GM12878 (cell line): ENCODE results near the gene EXOC4. TPM values are rescaled to one million over a fixed set of nuclear protein-coding genes. Genes with fewer than 3 reads are reported as not detected.

Experiments
- ATAC-seq: fragments of 200-7000 bp; cut with Tn5 transposase; 3 replicates; pipeline ENCODE4 v1.9.1; 2020; ENCODE audit warnings: mild to moderate bottlenecking, moderate library complexity
- BruUV-seq: library from RNA; stranded (reverse); fragments of 400-500 nt; replicated peaks from 2 replicates; lab custom pipeline; 2021; lab: Mats Ljungman, UMichigan
- CTCF ChIA-PET: fragments of 300-600 bp; sonication (Branson Sonifier 250); formaldehyde crosslinking; extraction: SDS; loops from one replicate; lab custom pipeline; 2021; ENCODE audit warnings: inconsistent platforms; lab: Yijun Ruan, JAX
- POLR2A ChIA-PET: fragments of 350-600 bp; formaldehyde crosslinking; extraction: SDS; loops from one replicate; lab custom pipeline; 2021; ENCODE audit warnings: inconsistent platforms; lab: Charles Lee
- RAD21 ChIA-PET: fragments of 300-600 bp; sonication (Branson Sonifier 250); formaldehyde crosslinking; loops from one replicate; lab custom pipeline; 2023; ENCODE audit warnings: antibody characterized with exemption; ENCODE audit not compliant: unreplicated experiment; lab: Charles Lee
- SMC1A ChIA-PET: fragments of 300-600 bp; sonication (Branson Sonifier 250); formaldehyde crosslinking; loops from one replicate; lab custom pipeline; 2023; ENCODE audit not compliant: unreplicated experiment, uncharacterized antibody; lab: Charles Lee
- DNase-seq: peaks from one replicate; pipeline ENCODE4 v3.0.0-alpha.2; 2011; ENCODE audit warnings: low read depth, low spot score
- FAIRE-seq: peaks from 3 replicates; lab custom pipeline; 2011; peaks lifted over from hg19 to GRCh38; lab: Jason Lieb, UNC
- H2AFZ ChIP-seq: 2 replicates; pipeline ENCODE4 v1.6.0; 2011; ENCODE audit warnings: low read depth, low read length, control low read depth; ENCODE audit not compliant: control insufficient read depth
- H3K27ac ChIP-seq: 2 replicates; pipeline ENCODE4 v1.5.1; 2011; ENCODE audit warnings: control low read depth; ENCODE audit not compliant: control insufficient read depth, insufficient read depth
- H3K27me3 ChIP-seq, 2 experiments: replicated peaks in 1 of 2; 2 replicates each; pipeline versions ENCODE4 v1.6.0 to v1.6.1; 2011; ENCODE audit warnings: low read length in 1 of 2; ENCODE audit not compliant: control insufficient read depth in 2 of 2, insufficient read depth in 2 of 2
- H3K36me3 ChIP-seq, 2 experiments: 2 replicates each; pipeline ENCODE4 v1.5.1; 2011; ENCODE audit warnings: low read length in 1 of 2; ENCODE audit not compliant: control insufficient read depth in 2 of 2, insufficient read depth in 2 of 2
- H3K4me1 ChIP-seq: 2 replicates; pipeline ENCODE4 v1.6.1; 2011; ENCODE audit warnings: mild to moderate bottlenecking, low read length, moderate library complexity, mixed read lengths; ENCODE audit not compliant: control insufficient read depth, insufficient read depth
- H3K4me2 ChIP-seq: 2 replicates; pipeline ENCODE4 v1.6.0; 2011; ENCODE audit warnings: control low read depth; ENCODE audit not compliant: control insufficient read depth, insufficient read depth
- H3K4me3 ChIP-seq: fragments of 200-600 bp; sonication (generic); 2 replicates; pipeline ENCODE4 v1.5.1; 2016
- H3K79me2 ChIP-seq: 2 replicates; pipeline ENCODE4 v1.6.0; 2011; ENCODE audit warnings: low read length; ENCODE audit not compliant: control insufficient read depth, insufficient read depth
- H3K9ac ChIP-seq: 2 replicates; pipeline ENCODE4 v1.8.0; 2011; ENCODE audit warnings: low read length, control low read depth, mixed read lengths; ENCODE audit not compliant: control insufficient read depth, insufficient read depth
- H3K9me3 ChIP-seq: replicated peaks from 3 replicates; pipeline ENCODE4 v1.5.1; 2011; ENCODE audit warnings: mild to moderate bottlenecking, low read length; ENCODE audit not compliant: control insufficient read depth, insufficient read depth
- H4K20me1 ChIP-seq: 2 replicates; pipeline ENCODE4 v1.6.0; 2011; ENCODE audit not compliant: control insufficient read depth, insufficient read depth
- ATF3 ChIP-seq: IDR thresholded peaks from 2 replicates; pipeline ENCODE4 v1.6.1; 2011; ENCODE audit warnings: low read depth, mild to moderate bottlenecking, low read length, moderate library complexity, borderline replicate concordance; ENCODE audit errors: extremely low read depth
- EED ChIP-seq: sonication (generic); IDR thresholded peaks from 2 replicates; pipeline ENCODE4 v1.6.1; 2016; ENCODE audit warnings: antibody characterized with exemption, low read depth
- ESRRA ChIP-seq: IDR thresholded peaks from 2 replicates; pipeline ENCODE4 v1.6.1; 2012; ENCODE audit warnings: mild to moderate bottlenecking, low read length, improper control_type of control experiment
- IKZF1 ChIP-seq: fragments of 450-650 bp; conservative IDR thresholded peaks from 2 replicates; pipeline ENCODE4 v1.6.1; 2017; ENCODE audit warnings: antibody characterized with exemption, mild to moderate bottlenecking
- MEF2A ChIP-seq: IDR thresholded peaks from 2 replicates; pipeline ENCODE4 v1.6.1; 2011; ENCODE audit warnings: low read depth, mild to moderate bottlenecking, low read length, moderate library complexity; ENCODE audit not compliant: insufficient read depth
- MYC ChIP-seq: IDR thresholded peaks from 2 replicates; pipeline ENCODE4 v1.6.1; 2011; ENCODE audit warnings: mild to moderate bottlenecking, low read length, moderate library complexity, inconsistent platforms; ENCODE audit not compliant: insufficient read depth, insufficient replicate concordance, insufficient read length, severe bottlenecking
- NFIC ChIP-seq: IDR thresholded peaks from 2 replicates; pipeline ENCODE4 v1.6.1; 2012; ENCODE audit warnings: low read depth, mild to moderate bottlenecking, inconsistent platforms, low read length, moderate library complexity
- NR2C1 ChIP-seq: fragments of 450-650 bp; IDR thresholded peaks from 2 replicates; pipeline ENCODE4 v1.6.1; 2017; ENCODE audit warnings: antibody characterized with exemption, mild to moderate bottlenecking, moderate library complexity
- NR2C2 ChIP-seq: IDR thresholded peaks from 2 replicates; pipeline ENCODE4 v1.6.1; 2011; ENCODE audit warnings: borderline replicate concordance, low read depth; ENCODE audit not compliant: control insufficient read depth, insufficient read length
- NR2F1 ChIP-seq: fragments of 450-650 bp; conservative IDR thresholded peaks from 2 replicates; pipeline ENCODE4 v1.6.1; 2017; ENCODE audit warnings: mild to moderate bottlenecking
- NRF1 ChIP-seq: conservative IDR thresholded peaks from 2 replicates; pipeline ENCODE4 v1.6.1; 2011; ENCODE audit warnings: mild to moderate bottlenecking, low read depth, low read length, improper control_type of control experiment
- SPI1 ChIP-seq: IDR thresholded peaks from 2 replicates; pipeline ENCODE4 v1.6.1; 2011; ENCODE audit warnings: low read depth, mild to moderate bottlenecking, low read length, moderate library complexity, borderline replicate concordance; ENCODE audit not compliant: insufficient read depth
- TARDBP ChIP-seq: IDR thresholded peaks from 2 replicates; pipeline ENCODE4 v1.6.1; 2016; ENCODE audit warnings: borderline replicate concordance
- USF2 ChIP-seq: IDR thresholded peaks from 2 replicates; pipeline ENCODE4 v1.6.1; 2011; ENCODE audit warnings: low read depth, low read length, improper control_type of control experiment, borderline replicate concordance
- YBX1 ChIP-seq: fragments of 450-650 bp; IDR thresholded peaks from 2 replicates; pipeline ENCODE4 v1.6.1; 2016; ENCODE audit warnings: antibody characterized with exemption
- ZZZ3 ChIP-seq: IDR thresholded peaks from 2 replicates; pipeline ENCODE4 v1.6.1; 2011; ENCODE audit warnings: low read depth; ENCODE audit not compliant: control insufficient read depth, insufficient read length
- WGBS: methylation state at CpG from one replicate; pipeline ENCODE4 v1.1.6; 2016; ENCODE audit warnings: low lambda C conversion rate; ENCODE audit not compliant: insufficient replicate concordance, insufficient coverage; ENCODE audit errors: missing lambda C conversion rate; 5-methylcytosine and 5-hydroxymethylcytosine counted together
- in situ Hi-C: fragments of 300-500 bp; cut with MboI; formaldehyde crosslinking; loops from 9 replicates; pipeline ENCODE4 v1.14.3; 2018; ENCODE audit warnings: mixed read lengths
- intact Hi-C: fragments of 100-400 bp; cut with micrococcal nuclease; formaldehyde crosslinking; loops from one replicate; pipeline ENCODE4 v1.14.2; 2022; ENCODE audit not compliant: unreplicated experiment
- polyA plus RNA-seq, 11 experiments: library from polyadenylated mRNA; depleted of rRNA in 4 of 11; unstranded in 6 of 11; stranded (reverse) in 5 of 11; fragments of >200 nt; fragmentation: Nextera tagmentation in 4 of 11; fragmentation: Illumina TruSeq in 1 of 11; extraction: Ambion mirVana in 4 of 11; extraction: Trizol in 1 of 11; gene quantifications; 1 replicate in 1 of 11; 2 replicates in 10 of 11; pipeline versions ENCODE4 v1.2.1 to v1.2.3, GENCODE V29; 2011 to 2016; ENCODE audit warnings: inconsistent platforms in 2 of 11, missing spikeins in 2 of 11, low read depth in 1 of 11
- total RNA-seq, 4 experiments: library from RNA; depleted of rRNA in 3 of 4; stranded (reverse); fragments of >200 nt in 3 of 4; fragmentation: Illumina TruSeq in 1 of 4; extraction: Trizol in 1 of 4; gene quantifications; 2 replicates each; pipeline versions ENCODE4 v1.2.1 to v1.2.3, GENCODE V29; 2013 to 2021

EXOC4 gene
- total and polyA plus RNA-seq, 10 of the 15 experiments (the other 5 are each of a cell fraction or from before 2014, with no cell fraction given) = 13.2 to 44.5 (median 29.6) TPM

GRCh38 chr7:134029743-134030142 is 776.9 kb downstream of the EXOC4 start:
- no peak for DNase-seq
- no peaks in the 10 kb centered on the region for H3K4me1 ChIP-seq
- no peak for FAIRE-seq
- 49% methylated on average over 1 of the region's 1 CpG for WGBS
- H3K9me3 ChIP-seq = no peaks in the 10 kb centered on the region
- POLR2A ChIA-PET = no interaction called here
- H3K27me3 ChIP-seq = no peaks in the 10 kb centered on the region
- RAD21 ChIA-PET = no interaction called here
- no peaks in the 10 kb centered on the region for H3K36me3 ChIP-seq
- CTCF ChIA-PET = interaction anchor here (0.5 to 0.6 kb wide), 2 partner anchors 24 to 1592 kb away, joined by 3 read pairs; no protein-coding TSS in a partner anchor
- no peak overlapping the region for H3K4me2 ChIP-seq
- H3K27ac ChIP-seq = no peak overlapping the region
- H4K20me1 ChIP-seq = no peaks in the 10 kb centered on the region
- H3K79me2 ChIP-seq = no peaks in the 10 kb centered on the region
- no peak for TF ChIP-seq MYC
- no peak for TF ChIP-seq NFIC
- TF ChIP-seq YBX1 = no peak
- no peak for TF ChIP-seq NR2C2
- TF ChIP-seq ESRRA = no peak
- TF ChIP-seq MEF2A = no peak
- TF ChIP-seq IKZF1 = no peak
- intact Hi-C loops = no loop called here
- no peak for ATAC-seq
- no peak overlapping the region for H3K9ac ChIP-seq
- BruUV-seq = no TSS peak
- SMC1A ChIA-PET = no interaction called here
- in situ Hi-C loops = no loop called here
- no peak overlapping the region for H2AFZ ChIP-seq
- H3K4me3 ChIP-seq = no peak overlapping the region

- DNase-seq = no peak
- Histone ChIP-seq H3K36me3 (no peaks in the 10 kb centered on the region), H3K4me1 (no peaks in the 10 kb centered on the region), H3K4me2 (no peak overlapping the region), H3K4me3 (no peak overlapping the region), H3K9me3 (no peaks in the 10 kb centered on the region), H2AFZ (no peak overlapping the region), H3K27ac (no peak overlapping the region), H4K20me1 (no peaks in the 10 kb centered on the region)
- in situ Hi-C loops (no loop called here), intact Hi-C loops (no loop called here)
- WGBS = 93% methylated on average over 9 of the region's 9 CpGs
- no peak for FAIRE-seq
- ATAC-seq = no peak
- TF ChIP-seq EED (no peak), TARDBP (no peak), ZZZ3 (no peak), USF2 (no peak), NRF1 (no peak), ATF3 (no peak), NR2F1 (no peak), NR2C1 (no peak), SPI1 (no peak)
- TF ChIP-seq, all 136 proteins: peak for 0
- Histone ChIP-seq H3K79me2 (no peaks in the 10 kb centered on the region), H3K27me3 (no peaks in the 10 kb centered on the region), H3K9ac (no peak overlapping the region)
- SMC1A ChIA-PET = interaction anchor here (1.6 to 1.9 kb wide), 2 partner anchors 8 to 15 kb away, joined by 5 to 6 read pairs; no protein-coding TSS in a partner anchor
- RAD21 ChIA-PET = no interaction called here
- no TSS peak for BruUV-seq
- POLR2A ChIA-PET = no interaction called here
- CTCF ChIA-PET = interaction anchor here (0.6 to 1.9 kb wide), 4 partner anchors 18 to 327 kb away, joined by 3 to 7 read pairs (median 3); no protein-coding TSS in a partner anchor
Observed at GRCh38 chr7:134030460-134030865, 777.6 kb downstream of the EXOC4 start.
